ENCODE measurements around the gene PLEKHG4. TPM values are rescaled to one million over a fixed set of nuclear protein-coding genes. Genes with fewer than 3 reads are reported as not detected.

PLEKHG4 gene
- total and polyA plus RNA-seq, 9 of the 15 experiments (the other 6 are each of a cell fraction or from before 2014, with no cell fraction given), result 3.7 to 36.8 (median 17.9) TPM

DNA sequence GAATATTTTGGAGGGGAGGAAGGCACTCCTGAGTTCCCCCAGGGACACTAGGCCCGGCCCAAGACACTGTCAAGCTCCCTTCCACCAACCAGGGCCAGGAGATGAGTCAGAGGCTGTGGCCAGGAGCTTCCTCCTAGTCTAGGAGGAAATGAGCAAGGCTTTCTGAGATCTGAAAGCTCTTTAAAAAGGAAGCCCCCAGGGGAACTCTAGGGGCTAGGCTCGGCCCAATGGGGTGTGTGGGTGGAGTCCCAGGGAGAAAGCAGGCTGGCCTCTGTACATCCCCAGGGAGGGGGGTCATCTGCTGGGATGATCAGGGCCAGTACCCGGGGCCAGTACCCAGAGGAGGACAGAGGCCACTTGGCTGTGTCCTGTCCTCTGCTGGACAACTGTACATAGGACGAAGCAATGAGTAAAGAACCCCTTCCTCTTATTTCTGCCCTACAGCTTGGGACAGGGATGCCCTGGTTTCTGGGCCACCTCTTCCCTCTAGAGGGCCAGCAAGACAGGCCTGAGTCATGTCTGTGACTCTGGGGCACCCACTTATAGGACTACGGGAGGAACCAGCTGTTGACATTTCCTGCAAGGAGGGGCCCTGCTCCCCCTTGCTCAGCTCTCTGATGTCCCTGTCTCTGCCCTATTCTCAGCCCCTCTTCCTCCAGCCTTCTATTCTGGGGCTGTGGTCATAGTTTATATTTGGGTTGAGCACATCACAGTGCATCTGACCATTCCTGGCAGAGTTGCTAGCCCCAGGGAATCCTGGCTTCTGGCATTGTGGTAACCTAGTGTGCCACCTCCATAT is 34.7 kb upstream of the PLEKHG4 start (continued):
- no peak for TF ChIP-seq EWSR1 (IDR thresholded peaks at IDR 0.05; ENCODE audit: borderline replicate concordance, low read depth, partially characterized antibody)
- TF ChIP-seq IRF2 (CRISPR knock-in tag; IDR thresholded peaks at IDR 0.05), result no peak
- TF ChIP-seq TGIF2 (CRISPR knock-in tag; IDR thresholded peaks at IDR 0.05), result no peak
- TF ChIP-seq, protein P1, sequence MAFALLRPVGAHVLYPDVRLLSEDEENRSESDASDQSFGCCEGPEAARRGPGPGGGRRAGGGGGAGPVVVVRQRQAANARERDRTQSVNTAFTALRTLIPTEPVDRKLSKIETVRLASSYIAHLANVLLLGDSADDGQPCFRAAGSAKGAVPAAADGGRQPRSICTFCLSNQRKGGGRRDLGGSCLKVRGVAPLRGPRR (CRISPR knock-in tag; IDR thresholded peaks at IDR 0.05), result no peak
- TF ChIP-seq ZNF717 (CRISPR knock-in tag; IDR thresholded peaks at IDR 0.05), result no peak
- TF ChIP-seq ATF7 (IDR thresholded peaks at IDR 0.05), result peak; percentile 31; the same call in 1 of the 2 replicates
- no peak for TF ChIP-seq SREBF1 (IDR thresholded peaks at IDR 0.05; ENCODE audit: borderline replicate concordance, low read depth, low read length)
- TF ChIP-seq, protein P2, sequence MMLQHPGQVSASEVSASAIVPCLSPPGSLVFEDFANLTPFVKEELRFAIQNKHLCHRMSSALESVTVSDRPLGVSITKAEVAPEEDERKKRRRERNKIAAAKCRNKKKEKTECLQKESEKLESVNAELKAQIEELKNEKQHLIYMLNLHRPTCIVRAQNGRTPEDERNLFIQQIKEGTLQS (IDR thresholded peaks at IDR 0.05), result peak; percentile 80
- TF ChIP-seq, protein P2 (CRISPR knock-in tag; conservative IDR thresholded peaks at IDR 0.05), result no peak
- TF ChIP-seq TBP (optimal IDR thresholded peaks at IDR 0.05; ENCODE audit: low read depth, low read length), result peak; percentile 42
- no peak for TF ChIP-seq NFIX (CRISPR knock-in tag; IDR thresholded peaks at IDR 0.05; ENCODE audit: low read depth)
- no peak for TF ChIP-seq POLR2A (conservative IDR thresholded peaks at IDR 0.05)
- TF ChIP-seq SMAD2 (IDR thresholded peaks at IDR 0.05; ENCODE audit: low read depth, low read length), result no peak
- TF ChIP-seq ETV6 (IDR thresholded peaks at IDR 0.05; ENCODE audit: borderline replicate concordance in 1 of 2, low read depth in 2 of 2, low read length in 1 of 2), result no peak; a peak in 1 of 4 replicates
- no peak for TF ChIP-seq ETV6 (CRISPR knock-in tag; IDR thresholded peaks at IDR 0.05; ENCODE audit: borderline replicate concordance)
- TF ChIP-seq FOXA1 (IDR thresholded peaks at IDR 0.05; ENCODE audit: borderline replicate concordance), result no peak
- TF ChIP-seq ZNF551 (CRISPR knock-in tag; IDR thresholded peaks at IDR 0.05), result no peak
- TF ChIP-seq, protein P3, sequence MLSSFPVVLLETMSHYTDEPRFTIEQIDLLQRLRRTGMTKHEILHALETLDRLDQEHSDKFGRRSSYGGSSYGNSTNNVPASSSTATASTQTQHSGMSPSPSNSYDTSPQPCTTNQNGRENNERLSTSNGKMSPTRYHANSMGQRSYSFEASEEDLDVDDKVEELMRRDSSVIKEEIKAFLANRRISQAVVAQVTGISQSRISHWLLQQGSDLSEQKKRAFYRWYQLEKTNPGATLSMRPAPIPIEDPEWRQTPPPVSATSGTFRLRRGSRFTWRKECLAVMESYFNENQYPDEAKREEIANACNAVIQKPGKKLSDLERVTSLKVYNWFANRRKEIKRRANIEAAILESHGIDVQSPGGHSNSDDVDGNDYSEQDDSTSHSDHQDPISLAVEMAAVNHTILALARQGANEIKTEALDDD (IDR thresholded peaks at IDR 0.05), result no peak
- TF ChIP-seq RNF2 (IDR thresholded peaks at IDR 0.05), result no peak
- no peak for TF ChIP-seq HNRNPUL1 (IDR thresholded peaks at IDR 0.05; ENCODE audit: low read length)
- peak; percentile 85; the same call in 1 of the 2 replicates for TF ChIP-seq ZBTB7A (IDR thresholded peaks at IDR 0.05; ENCODE audit: borderline replicate concordance, control insufficient read depth, low read depth, low read length)
- TF ChIP-seq, protein P4, sequence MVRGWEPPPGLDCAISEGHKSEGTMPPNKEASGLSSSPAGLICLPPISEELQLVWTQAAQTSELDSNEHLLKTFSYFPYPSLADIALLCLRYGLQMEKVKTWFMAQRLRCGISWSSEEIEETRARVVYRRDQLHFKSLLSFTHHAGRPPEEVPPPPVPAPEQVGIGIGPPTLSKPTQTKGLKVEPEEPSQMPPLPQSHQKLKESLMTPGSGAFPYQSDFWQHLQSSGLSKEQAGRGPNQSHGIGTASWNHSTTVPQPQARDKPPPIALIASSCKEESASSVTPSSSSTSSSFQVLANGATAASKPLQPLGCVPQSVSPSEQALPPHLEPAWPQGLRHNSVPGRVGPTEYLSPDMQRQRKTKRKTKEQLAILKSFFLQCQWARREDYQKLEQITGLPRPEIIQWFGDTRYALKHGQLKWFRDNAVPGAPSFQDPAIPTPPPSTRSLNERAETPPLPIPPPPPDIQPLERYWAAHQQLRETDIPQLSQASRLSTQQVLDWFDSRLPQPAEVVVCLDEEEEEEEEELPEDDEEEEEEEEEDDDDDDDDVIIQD (CRISPR knock-in tag; IDR thresholded peaks at IDR 0.05), result no peak
- no peak for TF ChIP-seq ZNF197 (CRISPR knock-in tag; IDR thresholded peaks at IDR 0.05; ENCODE audit: low read depth)
- TF ChIP-seq ZNF785 (CRISPR knock-in tag; IDR thresholded peaks at IDR 0.05), result no peak
- TF ChIP-seq, protein P5, sequence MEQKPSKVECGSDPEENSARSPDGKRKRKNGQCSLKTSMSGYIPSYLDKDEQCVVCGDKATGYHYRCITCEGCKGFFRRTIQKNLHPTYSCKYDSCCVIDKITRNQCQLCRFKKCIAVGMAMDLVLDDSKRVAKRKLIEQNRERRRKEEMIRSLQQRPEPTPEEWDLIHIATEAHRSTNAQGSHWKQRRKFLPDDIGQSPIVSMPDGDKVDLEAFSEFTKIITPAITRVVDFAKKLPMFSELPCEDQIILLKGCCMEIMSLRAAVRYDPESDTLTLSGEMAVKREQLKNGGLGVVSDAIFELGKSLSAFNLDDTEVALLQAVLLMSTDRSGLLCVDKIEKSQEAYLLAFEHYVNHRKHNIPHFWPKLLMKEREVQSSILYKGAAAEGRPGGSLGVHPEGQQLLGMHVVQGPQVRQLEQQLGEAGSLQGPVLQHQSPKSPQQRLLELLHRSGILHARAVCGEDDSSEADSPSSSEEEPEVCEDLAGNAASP (IDR thresholded peaks at IDR 0.05), result no peak
